B cell (primary cell): ENCODE results near the gene TP53I13. TPM values are rescaled to one million over a fixed set of nuclear protein-coding genes. Genes with fewer than 3 reads are reported as not detected.
A peak's percentile ranks its signal among the peaks of the same experiment; 100 is the strongest.

Experiments used
- ATAC-seq: fragments of 200-7000 bp; cut with Tn5 transposase; one replicate; pipeline ENCODE4 v1.10.0; 2021; ENCODE audit warnings: low read depth, mild to moderate bottlenecking, moderate number of reproducible peaks, moderate library complexity
- CTCF ChIA-PET: fragments of 350-600 bp; sonication (Branson Sonifier 250); formaldehyde crosslinking; loops from one replicate; lab custom pipeline; 2021; ENCODE audit warnings: antibody characterized with exemption, inconsistent platforms; lab: Charles Lee
- POLR2A ChIA-PET: fragments of 350-600 bp; sonication (Branson Sonifier 250); formaldehyde crosslinking; loops from one replicate; lab custom pipeline; 2021; ENCODE audit warnings: antibody characterized with exemption; lab: Charles Lee
- DNase-seq: peaks from one replicate; pipeline ENCODE4 v3.0.0; 2013
- H2AFZ ChIP-seq: 2 replicates; pipeline ENCODE4 v1.6.1; 2012; ENCODE audit warnings: mild to moderate bottlenecking, low read depth, low read length; ENCODE audit not compliant: insufficient read depth, poor library complexity, severe bottlenecking
- H3K27ac ChIP-seq, 2 donors: 1 replicate in 1 of 2; 2 replicates in 1 of 2; pipeline ENCODE4 v1.5.1; 2012 to 2013; ENCODE audit warnings: low read length in 2 of 2, mild to moderate bottlenecking in 2 of 2, moderate library complexity in 1 of 2
- H3K27me3 ChIP-seq, 4 experiments: fragments of 200-600 bp in 1 of 4; sonication (generic) in 1 of 4; replicated peaks in 1 of 4; 1 replicate in 2 of 4; 2 replicates in 2 of 4; pipeline versions ENCODE4 v1.6.1 to v1.7.0; 2013 to 2016; ENCODE audit warnings: low read length in 3 of 4, mild to moderate bottlenecking in 2 of 4, mixed read lengths in 1 of 4, moderate library complexity in 1 of 4; ENCODE audit not compliant: insufficient read depth in 4 of 4, control insufficient read depth in 3 of 4; ENCODE audit errors: control extremely low read depth in 1 of 4
- H3K36me3 ChIP-seq, 2 experiments: replicated peaks in 1 of 2; 1 replicate in 1 of 2; 2 replicates in 1 of 2; pipeline versions ENCODE4 v1.6.1 to v1.7.1; 2013; ENCODE audit warnings: low read length in 1 of 2; ENCODE audit not compliant: insufficient read depth in 2 of 2, control insufficient read depth in 1 of 2; ENCODE audit errors: control extremely low read depth in 1 of 2, extremely low read depth in 1 of 2
- H3K4me1 ChIP-seq, 2 donors: fragments of 200-600 bp in 1 of 2; sonication (generic) in 1 of 2; 1 replicate in 1 of 2; 2 replicates in 1 of 2; pipeline versions ENCODE4 v1.5.1 to v1.6.1; 2013 to 2017; ENCODE audit warnings: low read length in 2 of 2; ENCODE audit not compliant: control insufficient read depth in 2 of 2, insufficient read depth in 2 of 2
- H3K4me2 ChIP-seq: replicated peaks from 2 replicates; pipeline ENCODE3; 2012; ENCODE audit warnings: mild to moderate bottlenecking, low read depth, low read length; ENCODE audit not compliant: poor library complexity, severe bottlenecking
- H3K4me3 ChIP-seq, 5 experiments: fragments of 200-600 bp in 1 of 5; sonication (generic) in 1 of 5; 1 replicate in 3 of 5; 2 replicates in 2 of 5; pipeline versions ENCODE4 v1.5.1 to v1.7.0; 2011 to 2016; ENCODE audit warnings: low read length in 4 of 5, mild to moderate bottlenecking in 4 of 5, low read depth in 2 of 5, control low read depth in 1 of 5, moderate library complexity in 1 of 5; ENCODE audit not compliant: insufficient read depth in 1 of 5; ENCODE audit errors: control extremely low read depth in 1 of 5, extremely low read depth in 1 of 5
- H3K79me2 ChIP-seq: fragments of 200-600 bp; sonication (generic); one replicate; pipeline ENCODE4 v1.6.0; 2016; ENCODE audit warnings: low read length; ENCODE audit not compliant: control insufficient read depth, insufficient read depth
- H3K9ac ChIP-seq: fragments of 200-600 bp; sonication (generic); 2 replicates; pipeline ENCODE4 v1.6.1; 2017; ENCODE audit warnings: mild to moderate bottlenecking, low read length, moderate library complexity
- H3K9me3 ChIP-seq, 3 donors: one replicate each; pipeline versions ENCODE4 v1.6.1 to v1.7.1; 2013; ENCODE audit warnings: low read length in 2 of 3; ENCODE audit not compliant: control insufficient read depth in 2 of 3, insufficient read depth in 1 of 3; ENCODE audit errors: control extremely low read depth in 1 of 3
- H4K20me1 ChIP-seq: 2 replicates; pipeline ENCODE4 v1.6.0; 2012; ENCODE audit warnings: mild to moderate bottlenecking, low read length; ENCODE audit not compliant: insufficient read depth, control insufficient read depth, poor library complexity, severe bottlenecking
- H3K27ac Mint-ChIP-seq: one replicate; pipeline ENCODE4 v1.8.0; 2021; ENCODE audit warnings: mixed read lengths
- H3K27me3 Mint-ChIP-seq: one replicate; pipeline ENCODE4 v1.8.0; 2021; ENCODE audit warnings: mixed read lengths
- H3K4me1 Mint-ChIP-seq: one replicate; pipeline ENCODE4 v1.8.0; 2021; ENCODE audit warnings: mixed read lengths
- H3K4me3 Mint-ChIP-seq: one replicate; pipeline ENCODE4 v1.8.0; 2021; ENCODE audit warnings: mixed read lengths
- H3K9me3 Mint-ChIP-seq: one replicate; pipeline ENCODE4 v1.8.0; 2022; ENCODE audit warnings: mixed read lengths; ENCODE audit not compliant: insufficient read depth
- CTCF ChIP-seq: fragments of 200-600 bp; IDR thresholded peaks from one replicate; pipeline ENCODE4 v1.8.0; 2022; ENCODE audit warnings: antibody characterized with exemption, mild to moderate bottlenecking
- EZH2 ChIP-seq: IDR thresholded peaks from 2 replicates; pipeline ENCODE4 v1.6.1; 2012; ENCODE audit warnings: borderline replicate concordance, low read depth, mild to moderate bottlenecking, moderate library complexity, low read length; ENCODE audit not compliant: insufficient read depth, poor library complexity, severe bottlenecking
- WGBS: methylation state at CpG from one replicate; pipeline ENCODE4 v1.1.5; 2013; ENCODE audit warnings: missing lambda C conversion rate; ENCODE audit not compliant: insufficient coverage; 5-methylcytosine and 5-hydroxymethylcytosine counted together
- intact Hi-C: fragments of 100-400 bp; cut with micrococcal nuclease; formaldehyde crosslinking; loops from one replicate; pipeline ENCODE4 v1.10.0; 2022
- polyA plus RNA-seq: library from polyadenylated mRNA; depleted of rRNA; stranded (reverse); fragments of >200 nt; gene quantifications from 2 replicates; pipeline ENCODE4 v1.2.3, GENCODE V29; 2012
- total RNA-seq, 2 donors: library from RNA; stranded (reverse); fragments of 120-200 nt in 1 of 2; gene quantifications; 1 replicate in 1 of 2; 2 replicates in 1 of 2; pipeline versions ENCODE4 v1.2.3 to v1.2.4, GENCODE V29; 2013 to 2022

TP53I13 gene
- total and polyA plus RNA-seq, 2 donors (not counting 1 experiment from before 2014, with no cell fraction given) = 224 to 287 TPM

GRCh38 chr17:29615048-29615385, 46.5 kb downstream of the TP53I13 start:
- Histone ChIP-seq H3K27me3 (peaks cover 0 to 40% (median 12%) of the 10 kb centered on the region in 4 experiments), H3K9me3 (no peaks in the 10 kb centered on the region), H3K4me3 (peak overlapping the region; percentile 36 to 73 (median 50)), H3K9ac (peak overlapping the region; percentile 68), H3K79me2 (peaks cover 6% of the 10 kb centered on the region), H4K20me1 (peaks cover 41% of the 10 kb centered on the region), H3K36me3 (no peaks in the 10 kb centered on the region), H2AFZ (peak overlapping the region; percentile 88), H3K27ac (no peak overlapping the region), H3K4me1 (peaks cover 51 to 56% of the 10 kb centered on the region in 2 donors), H3K4me2 (peak overlapping the region; percentile 100)
- Mint-ChIP-seq H3K27me3 (peaks cover 5% of the 10 kb centered on the region), H3K27ac (peak overlapping the region; percentile 68), H3K9me3 (no peaks in the 10 kb centered on the region), H3K4me1 (peaks cover 39% of the 10 kb centered on the region), H3K4me3 (peak overlapping the region; percentile 90)
- ChIA-PET CTCF (interaction anchor here (1.3 to 15.4 kb wide), 9 partner anchors 18 to 315 kb away, joined by 3 to 336 read pairs (median 23); partner anchors contain the start of genes ABHD15, ANKRD13B, GIT1 and SSH2), POLR2A (interaction anchor here (0.7 to 1.6 kb wide), 6 partner anchors 23 to 315 kb away, joined by 3 to 7 read pairs (median 3); partner anchors contain the start of genes ABHD15 and SSH2)
- 3% methylated on average over 14 of the region's 15 CpGs for WGBS
- DNase-seq = no peak
- intact Hi-C loops = loop anchor here (1.0 to 10.0 kb wide), 3 partner anchors 47 to 320 kb away; partner anchors contain the start of genes NUFIP2 and TP53I13
- TF ChIP-seq EZH2 (no peak), CTCF (no peak)
- ATAC-seq = peak; percentile 11
